PFSK-1 (cell line): ENCODE data around the gene SYP.

Experiments used
- POLR2AphosphoS5 ChIP-seq: IDR thresholded peaks from 2 replicates; pipeline ENCODE4 v1.6.1; 2012; ENCODE audit warnings: low read depth, mild to moderate bottlenecking, control low read depth, low read length, moderate library complexity
- REST ChIP-seq, 2 experiments: IDR thresholded peaks; 2 replicates each; pipeline versions ENCODE4 v1.6.1 to v1.8.0; 2011 to 2012; ENCODE audit warnings: low read depth in 2 of 2, low read length in 2 of 2, control low read depth in 1 of 2, inconsistent platforms in 1 of 2, mild to moderate bottlenecking in 1 of 2, moderate library complexity in 1 of 2; ENCODE audit not compliant: insufficient read depth in 1 of 2
- SIN3A ChIP-seq: IDR thresholded peaks from 2 replicates; pipeline ENCODE4 v1.6.1; 2012; ENCODE audit warnings: mild to moderate bottlenecking, low read length, moderate library complexity, borderline replicate concordance; ENCODE audit not compliant: insufficient read depth
- TAF1 ChIP-seq: IDR thresholded peaks from 2 replicates; pipeline ENCODE4 v1.6.1; 2012; ENCODE audit warnings: low read length, control low read depth, borderline replicate concordance; ENCODE audit not compliant: insufficient read depth

DNA sequence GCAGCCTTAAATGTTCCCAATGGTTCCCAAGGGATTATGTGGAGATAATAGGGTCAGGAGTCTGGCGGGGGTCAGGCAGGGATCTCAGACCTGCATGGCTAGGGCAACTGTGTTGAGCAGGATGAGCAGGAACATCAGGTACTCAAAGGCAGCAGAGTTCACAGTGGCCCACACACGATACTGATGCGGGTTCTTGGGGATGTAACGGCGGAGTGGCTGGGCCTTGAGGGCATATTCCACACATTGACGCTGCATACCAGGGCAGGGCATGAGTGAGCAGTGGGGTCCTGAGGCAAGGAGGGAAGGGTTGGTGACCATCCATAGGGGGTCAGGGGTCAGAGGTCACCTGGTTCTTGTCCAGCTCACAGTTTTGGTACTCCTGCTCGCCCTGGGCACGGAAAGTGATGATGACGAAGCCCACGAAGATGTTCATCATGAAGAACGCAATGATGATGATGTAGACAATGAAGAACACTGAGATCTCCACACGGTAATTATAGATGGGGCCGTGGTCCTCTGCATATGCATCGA, 15.1 kb upstream of the SYP start:
- TF ChIP-seq TAF1 (no peak), POLR2AphosphoS5 (no peak), REST (IDR thresholded peaks at IDR 0.05; ENCODE audit: insufficient read depth in 1 of 2, low read depth in 2 of 2, low read length in 2 of 2) (no peak), SIN3A (no peak)
